Measurements from ENCODE around the gene PTPRG. TPM values are rescaled to one million over a fixed set of nuclear protein-coding genes. Genes with fewer than 3 reads are reported as not detected.

Gene PTPRG
- total RNA-seq, 1 donor from 2014 or later = 0.22 TPM

GRCh38 chr3:61810953-61811497 lies 249.7 kb downstream of the PTPRG start:
- no peak for DNase-seq
- Mint-ChIP-seq H3K36me3 (ENCODE audit: low read depth) (no peaks in the 10 kb centered on the region), H3K4me3 (no peak overlapping the region), H3K9me3 (no peaks in the 10 kb centered on the region), H3K4me1 (no peaks in the 10 kb centered on the region), H3K27ac (no peak overlapping the region), H3K27me3 (no peaks in the 10 kb centered on the region)
- ChIA-PET POLR2A (no interaction called here), CTCF (no interaction called here)
- no peak for TF ChIP-seq CTCF (IDR thresholded peaks at IDR 0.05)
- no peak for ATAC-seq (ENCODE audit: low read depth)
- intact Hi-C loops (cut with micrococcal nuclease) = no loop called here

GRCh38 chr3:61811652-61812051 lies 250.3 kb downstream of the PTPRG start:
- POLR2A ChIA-PET = no interaction called here
- no peaks in the 10 kb centered on the region for H3K27me3 Mint-ChIP-seq
- H3K4me3 Mint-ChIP-seq = no peak overlapping the region
- no peak overlapping the region for H3K27ac Mint-ChIP-seq
- CTCF ChIA-PET = no interaction called here
- intact Hi-C loops (cut with micrococcal nuclease) = no loop called here
- ATAC-seq (ENCODE audit: low read depth) = no peak
- no peak for DNase-seq
- no peaks in the 10 kb centered on the region for H3K9me3 Mint-ChIP-seq
- no peak for TF ChIP-seq CTCF (IDR thresholded peaks at IDR 0.05)
- H3K4me1 Mint-ChIP-seq = no peaks in the 10 kb centered on the region
- H3K36me3 Mint-ChIP-seq (ENCODE audit: low read depth) = no peaks in the 10 kb centered on the region

GRCh38 chr3:61812085-61812484 lies 250.7 kb downstream of the PTPRG start:
- no peak for DNase-seq
- Mint-ChIP-seq H3K36me3 (ENCODE audit: low read depth) (no peaks in the 10 kb centered on the region), H3K4me3 (no peak overlapping the region), H3K27me3 (no peaks in the 10 kb centered on the region), H3K9me3 (no peaks in the 10 kb centered on the region), H3K27ac (no peak overlapping the region), H3K4me1 (no peaks in the 10 kb centered on the region)
- ChIA-PET CTCF (no interaction called here), POLR2A (no interaction called here)
- no peak for ATAC-seq (ENCODE audit: low read depth)
- intact Hi-C loops (cut with micrococcal nuclease) = no loop called here
- TF ChIP-seq CTCF (IDR thresholded peaks at IDR 0.05) = no peak

GRCh38 chr3:61812517-61812916 lies 251.1 kb downstream of the PTPRG start:
- DNase-seq = no peak
- Mint-ChIP-seq H3K4me1 (no peaks in the 10 kb centered on the region), H3K4me3 (no peak overlapping the region), H3K27me3 (no peaks in the 10 kb centered on the region), H3K36me3 (ENCODE audit: low read depth) (no peaks in the 10 kb centered on the region), H3K27ac (no peak overlapping the region), H3K9me3 (no peaks in the 10 kb centered on the region)
- CTCF ChIA-PET = no interaction called here
- intact Hi-C loops (cut with micrococcal nuclease) = no loop called here
- no peak for ATAC-seq (ENCODE audit: low read depth)
- no peak for TF ChIP-seq CTCF (IDR thresholded peaks at IDR 0.05)
- POLR2A ChIA-PET = no interaction called here

GRCh38 chr3:61813636-61814035 lies 252.3 kb downstream of the PTPRG start:
- intact Hi-C loops (cut with micrococcal nuclease) = no loop called here
- H3K4me3 Mint-ChIP-seq = no peak overlapping the region
- no peak for ATAC-seq (ENCODE audit: low read depth)

More at GRCh38 chr3:61813636-61814035, 252.3 kb downstream of the PTPRG start:
- no peaks in the 10 kb centered on the region for H3K4me1 Mint-ChIP-seq
- H3K36me3 Mint-ChIP-seq (ENCODE audit: low read depth) = no peaks in the 10 kb centered on the region
- ChIA-PET CTCF (no interaction called here), POLR2A (no interaction called here)
- no peaks in the 10 kb centered on the region for H3K9me3 Mint-ChIP-seq
- no peak overlapping the region for H3K27ac Mint-ChIP-seq
- no peaks in the 10 kb centered on the region for H3K27me3 Mint-ChIP-seq
- no peak for DNase-seq
- no peak for TF ChIP-seq CTCF (IDR thresholded peaks at IDR 0.05)

Measured in activated B cell treated with CpG ODN at 0.5 μM for 24 hours (primary cell).